Measurements from ENCODE around the gene ANGPTL4. TPM values are rescaled to one million over a fixed set of nuclear protein-coding genes. Genes with fewer than 3 reads are reported as not detected.
"Not testable (repeated sequence)": the region's sequence is repeated elsewhere in the genome, so short reads cannot be mapped to it uniquely, and the experiment has no call there.

The ANGPTL4 gene
- polyA plus RNA-seq (2013, experiment 1 of 4): 15.6 TPM
- 10.1 TPM for polyA plus RNA-seq (2013, experiment 2 of 4)
- 11.6 TPM for polyA plus RNA-seq (2013, experiment 3 of 4)
- polyA plus RNA-seq (2013, experiment 4 of 4): 13.5 TPM

- H3K27ac ChIP-seq (ENCODE audit: insufficient read depth, low read depth, low read length, poor library complexity, severe bottlenecking): no peak within 1 kb of the TSS
- peaks cover 17% of the 10 kb centered on the region for H3K4me1 ChIP-seq (ENCODE audit: control insufficient read depth, insufficient read depth, low read length)
- no peaks in the 10 kb centered on the region for H3K36me3 ChIP-seq (ENCODE audit: control insufficient read depth, insufficient read depth, low read length)
- H3K9me3 ChIP-seq (ENCODE audit: control insufficient read depth, low read length): no peaks in the 10 kb centered on the region
- peak within 1 kb of the TSS; percentile 50 for H3K4me3 ChIP-seq (ENCODE audit: insufficient read depth, low read depth, low read length)
- WGBS, 2 experiments: 1% methylated on average over 81 of the region's 81 CpGs
- H3K27me3 ChIP-seq (ENCODE audit: control insufficient read depth, insufficient read depth, low read length, poor library complexity, severe bottlenecking): peaks cover 12% of the 10 kb centered on the region
These were observed at the start of gene ANGPTL4 for GRCh38 chr19:8363803-8364771. ANGPTL4 (plus strand) TSS chr19:8364155; CDS start chr19:8364322, 167 bp downstream.

- not testable (repeated sequence) for H3K27ac ChIP-seq (ENCODE audit: insufficient read depth, low read depth, low read length, poor library complexity, severe bottlenecking)
These were observed 48.8 kb upstream of the ANGPTL4 start for GRCh38 chr19:8314981-8315640.

GRCh38 chr19:8316351-8317125, 47.4 kb upstream of the ANGPTL4 start:
- H3K27me3 ChIP-seq (ENCODE audit: control insufficient read depth, insufficient read depth, low read length, poor library complexity, severe bottlenecking): no peaks in the 10 kb centered on the region
- peaks cover 13% of the 10 kb centered on the region for H3K36me3 ChIP-seq (ENCODE audit: control insufficient read depth, insufficient read depth, low read length)
- WGBS, 2 experiments: 90 to 91% methylated on average over 14 of the region's 14 CpGs
- no peak overlapping the region for H3K27ac ChIP-seq (ENCODE audit: insufficient read depth, low read depth, low read length, poor library complexity, severe bottlenecking)
- H3K9me3 ChIP-seq (ENCODE audit: control insufficient read depth, low read length): no peaks in the 10 kb centered on the region
- peaks cover 10% of the 10 kb centered on the region for H3K4me1 ChIP-seq (ENCODE audit: control insufficient read depth, insufficient read depth, low read length)
- H3K4me3 ChIP-seq (ENCODE audit: insufficient read depth, low read depth, low read length): no peak overlapping the region

More at GRCh38 chr19:8314981-8315640, 48.8 kb upstream of the ANGPTL4 start:
- not testable (repeated sequence) for H3K27me3 ChIP-seq (ENCODE audit: control insufficient read depth, insufficient read depth, low read length, poor library complexity, severe bottlenecking); H3K9me3 ChIP-seq (ENCODE audit: control insufficient read depth, low read length); H3K4me3 ChIP-seq (ENCODE audit: insufficient read depth, low read depth, low read length); H3K4me1 ChIP-seq (ENCODE audit: control insufficient read depth, insufficient read depth, low read length)
- whole genome bisulfite sequencing, 2 experiments: 93% methylated on average over 11 of the region's 11 CpGs
- peaks cover 14% of the 10 kb centered on the region for H3K36me3 ChIP-seq (ENCODE audit: control insufficient read depth, insufficient read depth, low read length)

GRCh38 chr19:8318835-8319234, 45.1 kb upstream of the ANGPTL4 start:
- 90 to 93% methylated on average over 8 to 9 of the region's 9 CpGs for WGBS, 2 experiments

GRCh38 chr19:8319807-8320520, 44.0 kb upstream of the ANGPTL4 start:
- WGBS, 2 experiments: 72 to 73% methylated on average over 18 to 19 of the region's 19 CpGs
- no peaks in the 10 kb centered on the region for H3K27me3 ChIP-seq (ENCODE audit: control insufficient read depth, insufficient read depth, low read length, poor library complexity, severe bottlenecking)
- peak overlapping the region; percentile 88 for H3K27ac ChIP-seq (ENCODE audit: insufficient read depth, low read depth, low read length, poor library complexity, severe bottlenecking)
- peaks cover 19% of the 10 kb centered on the region for H3K4me1 ChIP-seq (ENCODE audit: control insufficient read depth, insufficient read depth, low read length)
- no peaks in the 10 kb centered on the region for H3K9me3 ChIP-seq (ENCODE audit: control insufficient read depth, low read length)
- peaks cover 17% of the 10 kb centered on the region for H3K36me3 ChIP-seq (ENCODE audit: control insufficient read depth, insufficient read depth, low read length)
- H3K4me3 ChIP-seq (ENCODE audit: insufficient read depth, low read depth, low read length): peak overlapping the region; percentile 87

More at GRCh38 chr19:8318835-8319234, 45.1 kb upstream of the ANGPTL4 start:
- H3K36me3 ChIP-seq (ENCODE audit: control insufficient read depth, insufficient read depth, low read length): peaks cover 17% of the 10 kb centered on the region
- not testable (repeated sequence) for H3K9me3 ChIP-seq (ENCODE audit: control insufficient read depth, low read length); H3K27ac ChIP-seq (ENCODE audit: insufficient read depth, low read depth, low read length, poor library complexity, severe bottlenecking); H3K4me3 ChIP-seq (ENCODE audit: insufficient read depth, low read depth, low read length); H3K27me3 ChIP-seq (ENCODE audit: control insufficient read depth, insufficient read depth, low read length, poor library complexity, severe bottlenecking)
- peaks cover 19% of the 10 kb centered on the region for H3K4me1 ChIP-seq (ENCODE audit: control insufficient read depth, insufficient read depth, low read length)

- WGBS, 2 experiments: 3% methylated on average over 16 of the region's 16 CpGs
- Histone ChIP-seq H3K27ac (ENCODE audit: insufficient read depth, low read depth, low read length, poor library complexity, severe bottlenecking) (peak overlapping the region; percentile 88), H3K9me3 (ENCODE audit: control insufficient read depth, low read length) (no peaks in the 10 kb centered on the region), H3K36me3 (ENCODE audit: control insufficient read depth, insufficient read depth, low read length) (peaks cover 12% of the 10 kb centered on the region), H3K27me3 (ENCODE audit: control insufficient read depth, insufficient read depth, low read length, poor library complexity, severe bottlenecking) (no peaks in the 10 kb centered on the region), H3K4me1 (ENCODE audit: control insufficient read depth, insufficient read depth, low read length) (peaks cover 19% of the 10 kb centered on the region), H3K4me3 (ENCODE audit: insufficient read depth, low read depth, low read length) (peak overlapping the region; percentile 87)
These were observed 43.3 kb upstream of the ANGPTL4 start for GRCh38 chr19:8320564-8321066.

- Histone ChIP-seq H3K27me3 (ENCODE audit: control insufficient read depth, insufficient read depth, low read length, poor library complexity, severe bottlenecking) (no peaks in the 10 kb centered on the region), H3K4me1 (ENCODE audit: control insufficient read depth, insufficient read depth, low read length) (peaks cover 19% of the 10 kb centered on the region), H3K27ac (ENCODE audit: insufficient read depth, low read depth, low read length, poor library complexity, severe bottlenecking) (peak within 1 kb of the TSS; percentile 88), H3K9me3 (ENCODE audit: control insufficient read depth, low read length) (no peaks in the 10 kb centered on the region), H3K4me3 (ENCODE audit: insufficient read depth, low read depth, low read length) (peak within 1 kb of the TSS; percentile 87), H3K36me3 (ENCODE audit: control insufficient read depth, insufficient read depth, low read length) (peaks cover 8% of the 10 kb centered on the region)
- WGBS, 2 experiments: 0% methylated on average over 72 of the region's 72 CpGs
These were observed 42.6 kb upstream of the ANGPTL4 start, which contains the start of the genes NDUFA7 and RPS28 for GRCh38 chr19:8321067-8321985. NDUFA7 (minus strand) TSS chr19:8321375; CDS start chr19:8321358, 17 bp downstream. RPS28 (plus strand) TSS chr19:8321496; CDS start chr19:8321531, 35 bp downstream.

GRCh38 chr19:8321986-8322637, 41.8 kb upstream of the ANGPTL4 start:
- WGBS, 2 experiments: 21 to 27% methylated on average over 26 to 28 of the region's 30 CpGs

More at GRCh38 chr19:8321986-8322637, 41.8 kb upstream of the ANGPTL4 start:
- H3K36me3 ChIP-seq (ENCODE audit: control insufficient read depth, insufficient read depth, low read length): peaks cover 8% of the 10 kb centered on the region
- no peaks in the 10 kb centered on the region for H3K9me3 ChIP-seq (ENCODE audit: control insufficient read depth, low read length)
- H3K27me3 ChIP-seq (ENCODE audit: control insufficient read depth, insufficient read depth, low read length, poor library complexity, severe bottlenecking): no peaks in the 10 kb centered on the region
- H3K27ac ChIP-seq (ENCODE audit: insufficient read depth, low read depth, low read length, poor library complexity, severe bottlenecking): no peak overlapping the region
- peak overlapping the region; percentile 87 for H3K4me3 ChIP-seq (ENCODE audit: insufficient read depth, low read depth, low read length)
- H3K4me1 ChIP-seq (ENCODE audit: control insufficient read depth, insufficient read depth, low read length): peaks cover 19% of the 10 kb centered on the region

Data from ectodermal cell (in vitro differentiated cells).